Lower leg skin (tissue), 4 donors: ENCODE measurements around the gene BRMS1. TPM values are rescaled to one million over a fixed set of nuclear protein-coding genes. Genes with fewer than 3 reads are reported as not detected.
A peak's percentile ranks its signal among the peaks of the same experiment; 100 is the strongest.

ENCODE experiments used
- DNase-seq, 2 donors: peaks; one replicate each; pipeline ENCODE4 v3.0.0-alpha.2; 2019; ENCODE audit warnings: low spot score in 2 of 2
- H3K4me3 ChIP-seq: fragments of 200-600 bp; sonication (generic); 2 replicates; pipeline ENCODE4 v1.5.1; 2017; ENCODE audit warnings: mild to moderate bottlenecking, low read depth; ENCODE audit not compliant: poor library complexity, severe bottlenecking
- CTCF ChIP-seq, 3 donors: fragments of 450-650 bp; IDR thresholded peaks; one replicate each; pipeline ENCODE4 v1.5.1; 2016; ENCODE audit warnings: antibody characterized with exemption in 3 of 3, mild to moderate bottlenecking in 3 of 3, moderate library complexity in 2 of 3
- POLR2A ChIP-seq, 2 donors: fragments of 450-650 bp; IDR thresholded peaks; one replicate each; pipeline ENCODE4 v1.6.1; 2016 to 2017; ENCODE audit warnings: antibody characterized with exemption in 2 of 2, mild to moderate bottlenecking in 1 of 2, moderate library complexity in 1 of 2
- WGBS, 2 donors: methylation state at CpG; one replicate each; pipeline ENCODE4 v1.1.5; 2018; 5-methylcytosine and 5-hydroxymethylcytosine counted together
- intact Hi-C: fragments of 100-400 bp; cut with DNase I; formaldehyde crosslinking; loops from one replicate; pipeline ENCODE4 v1.15.0; 2023; ENCODE audit warnings: low total_unique reads
- total RNA-seq, 4 donors: library from RNA; depleted of rRNA; stranded (reverse); fragments of >200 nt; gene quantifications; one replicate each; pipeline ENCODE4 v1.1.0, GENCODE V29; 2016

BRMS1 gene
- total RNA-seq, 4 donors from 2014 or later, result 40.1 to 68.4 (median 57.5) TPM

GRCh38 chr11:66347425-66348276 is 2.7 kb upstream of the BRMS1 start, which contains the start of gene B4GAT1:
B4GAT1 (minus strand) TSS chr11:66347629; CDS start chr11:66347545, 84 bp downstream.
- WGBS, 2 donors, result 0% methylated on average over 20 to 33 of the region's 101 CpGs
- no peak for TF ChIP-seq POLR2A (IDR thresholded peaks at IDR 0.05)
- peak in 1 of 3 donors; percentile 36 for TF ChIP-seq CTCF (IDR thresholded peaks at IDR 0.05)
- intact Hi-C loops, result no loop called here
- peak; percentile 90 to 96 for DNase-seq
- peak within 1 kb of the TSS; percentile 69 for H3K4me3 ChIP-seq

- WGBS, 2 donors, result 29 to 35% methylated on average over 42 to 47 of the region's 68 CpGs
- peak in 1 of 2 donors; percentile 86 for DNase-seq
- intact Hi-C loops, result no loop called here
- H3K4me3 ChIP-seq, result peak overlapping the region; percentile 69
- TF ChIP-seq CTCF (IDR thresholded peaks at IDR 0.05) (no peak), POLR2A (IDR thresholded peaks at IDR 0.05) (no peak)
Observed at GRCh38 chr11:66346476-66347424, 1.8 kb upstream of the BRMS1 start.

GRCh38 chr11:66345316-66345649 is 379 bp upstream of the BRMS1 start:
- DNase-seq, result no peak
- intact Hi-C loops, result no loop called here
- H3K4me3 ChIP-seq, result no peak overlapping the region
- WGBS, 2 donors, result 4 to 6% methylated on average over 7 of the region's 7 CpGs
- TF ChIP-seq CTCF (IDR thresholded peaks at IDR 0.05) (no peak), POLR2A (IDR thresholded peaks at IDR 0.05) (no peak)

- 76 to 87% methylated on average over 8 of the region's 8 CpGs for WGBS, 2 donors
- H3K4me3 ChIP-seq, result no peak overlapping the region
- TF ChIP-seq CTCF (IDR thresholded peaks at IDR 0.05) (no peak), POLR2A (IDR thresholded peaks at IDR 0.05) (no peak)
- intact Hi-C loops, result no loop called here
- no peak for DNase-seq
Observed at GRCh38 chr11:66343176-66343575, 1.7 kb downstream of the BRMS1 start.

- intact Hi-C loops, result no loop called here
- 90 to 92% methylated on average over 21 of the region's 21 CpGs for WGBS, 2 donors
- DNase-seq, result no peak
- no peak for TF ChIP-seq POLR2A (IDR thresholded peaks at IDR 0.05)
- TF ChIP-seq CTCF (IDR thresholded peaks at IDR 0.05), result peak in 1 of 3 donors; percentile 34
- no peak overlapping the region for H3K4me3 ChIP-seq
Observed at GRCh38 chr11:66341502-66342126, 3.3 kb downstream of the BRMS1 start.
